DOHH2 (cell line): ENCODE results near the gene RAMP3.

Experiments
- H3F3A ChIP-seq: fragments of 200-600 bp; sonication (generic), shearing (Covaris generic); 2 replicates; pipeline ENCODE4 v1.6.0; 2016; ENCODE audit warnings: antibody characterized with exemption, mild to moderate bottlenecking; ENCODE audit not compliant: control insufficient read depth, insufficient read depth
- H3K27ac ChIP-seq: fragments of 200-600 bp; sonication (generic); 2 replicates; pipeline ENCODE4 v1.5.1; 2014; ENCODE audit warnings: low read depth, mild to moderate bottlenecking, low read length, moderate library complexity
- H3K27me3 ChIP-seq: fragments of 200-600 bp; sonication (generic); 2 replicates; pipeline ENCODE4 v1.6.1; 2014; ENCODE audit warnings: mild to moderate bottlenecking, low read length, mixed read lengths; ENCODE audit not compliant: control insufficient read depth
- H3K36me3 ChIP-seq: fragments of 200-600 bp; sonication (generic); 2 replicates; pipeline ENCODE4 v1.6.1; 2014; ENCODE audit warnings: mild to moderate bottlenecking, low read length, moderate library complexity, mixed read lengths; ENCODE audit not compliant: control insufficient read depth
- H3K4me1 ChIP-seq: fragments of 200-600 bp; sonication (generic); 2 replicates; pipeline ENCODE4 v1.6.1; 2014; ENCODE audit warnings: mild to moderate bottlenecking, low read length, mixed read lengths; ENCODE audit not compliant: control insufficient read depth
- H3K4me2 ChIP-seq: fragments of 200-600 bp; sonication (generic); 2 replicates; pipeline ENCODE4 v1.6.0; 2014; ENCODE audit warnings: mild to moderate bottlenecking, low read length, moderate library complexity
- H3K4me3 ChIP-seq: fragments of 200-600 bp; sonication (generic); 2 replicates; pipeline ENCODE4 v1.5.1; 2014; ENCODE audit warnings: mild to moderate bottlenecking, low read length, mixed read lengths
- H3K79me2 ChIP-seq: fragments of 200-600 bp; sonication (generic); 2 replicates; pipeline ENCODE4 v1.6.1; 2014; ENCODE audit warnings: mild to moderate bottlenecking, low read length, mixed read lengths; ENCODE audit not compliant: control insufficient read depth
- H3K9me2 ChIP-seq: fragments of 200-600 bp; sonication (generic); replicated peaks from 2 replicates; pipeline ENCODE4 v1.6.1; 2014; ENCODE audit warnings: mild to moderate bottlenecking, low read length, mixed read lengths; ENCODE audit not compliant: control insufficient read depth
- H3K9me3 ChIP-seq: fragments of 200-600 bp; sonication (generic); 2 replicates; pipeline ENCODE4 v1.6.1; 2014; ENCODE audit warnings: antibody characterized with exemption, low read length, mixed read lengths; ENCODE audit not compliant: control insufficient read depth, insufficient read depth
- H4K20me1 ChIP-seq: fragments of 200-600 bp; sonication (generic); 2 replicates; pipeline ENCODE4 v1.6.0; 2014; ENCODE audit warnings: low read depth, mild to moderate bottlenecking, antibody characterized with exemption, low read length, moderate library complexity; ENCODE audit not compliant: control insufficient read depth, insufficient read depth
- EZH2phosphoT487 ChIP-seq: fragments of 200-600 bp; sonication (generic); IDR thresholded peaks from 2 replicates; pipeline ENCODE4 v1.6.1; 2017; ENCODE audit warnings: borderline replicate concordance, mild to moderate bottlenecking, antibody characterized with exemption, low read length, moderate library complexity, mixed read lengths
- TF ChIP-seq, protein P1 (sequence below): fragments of 200-600 bp; sonication (generic); IDR thresholded peaks from one replicate; pipeline ENCODE4 v1.5.1; 2014; ENCODE audit warnings: antibody characterized with exemption, mild to moderate bottlenecking, low read depth, low read length; ENCODE audit not compliant: poor library complexity, severe bottlenecking

Gene RAMP3

DNA sequence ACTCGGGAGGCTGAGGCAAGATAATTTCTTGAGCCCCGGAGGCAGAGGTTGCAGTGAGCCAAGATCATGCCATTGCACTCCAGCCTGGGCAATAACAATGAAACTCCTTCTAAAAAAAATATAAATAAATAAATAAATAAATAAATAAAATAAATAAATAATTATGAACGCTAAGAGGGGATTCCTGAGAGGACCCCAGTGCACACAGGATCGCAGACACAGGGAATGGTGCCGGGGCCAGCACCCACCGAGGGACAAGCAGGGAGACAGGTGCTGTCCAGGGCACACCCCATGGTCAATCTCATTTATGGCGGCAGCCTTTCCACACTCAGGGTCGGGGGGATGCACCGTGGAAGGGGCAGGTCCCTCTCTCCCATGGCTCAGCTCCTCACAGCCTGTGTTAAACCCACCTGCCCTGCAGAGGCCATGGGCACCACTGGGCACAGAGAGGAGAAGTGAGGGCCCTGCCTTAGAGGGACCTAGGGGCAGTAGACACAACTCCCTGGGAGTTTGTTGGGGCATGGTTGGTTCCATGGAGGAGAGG, 2.2 kb upstream of the RAMP3 start:
- peaks cover 9% of the 10 kb centered on the region for H3K4me1 ChIP-seq
- no peak overlapping the region for H3K27ac ChIP-seq
- H3K9me2 ChIP-seq, result no peaks in the 10 kb centered on the region
- H3K4me2 ChIP-seq, result no peak overlapping the region
- H3K79me2 ChIP-seq, result no peaks in the 10 kb centered on the region
- no peaks in the 10 kb centered on the region for H3K9me3 ChIP-seq
- H3F3A ChIP-seq, result no peaks in the 10 kb centered on the region
- peaks cover 20% of the 10 kb centered on the region for H3K27me3 ChIP-seq
- TF ChIP-seq, protein P1, sequence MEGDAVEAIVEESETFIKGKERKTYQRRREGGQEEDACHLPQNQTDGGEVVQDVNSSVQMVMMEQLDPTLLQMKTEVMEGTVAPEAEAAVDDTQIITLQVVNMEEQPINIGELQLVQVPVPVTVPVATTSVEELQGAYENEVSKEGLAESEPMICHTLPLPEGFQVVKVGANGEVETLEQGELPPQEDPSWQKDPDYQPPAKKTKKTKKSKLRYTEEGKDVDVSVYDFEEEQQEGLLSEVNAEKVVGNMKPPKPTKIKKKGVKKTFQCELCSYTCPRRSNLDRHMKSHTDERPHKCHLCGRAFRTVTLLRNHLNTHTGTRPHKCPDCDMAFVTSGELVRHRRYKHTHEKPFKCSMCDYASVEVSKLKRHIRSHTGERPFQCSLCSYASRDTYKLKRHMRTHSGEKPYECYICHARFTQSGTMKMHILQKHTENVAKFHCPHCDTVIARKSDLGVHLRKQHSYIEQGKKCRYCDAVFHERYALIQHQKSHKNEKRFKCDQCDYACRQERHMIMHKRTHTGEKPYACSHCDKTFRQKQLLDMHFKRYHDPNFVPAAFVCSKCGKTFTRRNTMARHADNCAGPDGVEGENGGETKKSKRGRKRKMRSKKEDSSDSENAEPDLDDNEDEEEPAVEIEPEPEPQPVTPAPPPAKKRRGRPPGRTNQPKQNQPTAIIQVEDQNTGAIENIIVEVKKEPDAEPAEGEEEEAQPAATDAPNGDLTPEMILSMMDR, result no peak
- TF ChIP-seq EZH2phosphoT487, result no peak
- no peaks in the 10 kb centered on the region for H3K36me3 ChIP-seq
- no peak overlapping the region for H3K4me3 ChIP-seq
- H4K20me1 ChIP-seq, result no peaks in the 10 kb centered on the region

DNA sequence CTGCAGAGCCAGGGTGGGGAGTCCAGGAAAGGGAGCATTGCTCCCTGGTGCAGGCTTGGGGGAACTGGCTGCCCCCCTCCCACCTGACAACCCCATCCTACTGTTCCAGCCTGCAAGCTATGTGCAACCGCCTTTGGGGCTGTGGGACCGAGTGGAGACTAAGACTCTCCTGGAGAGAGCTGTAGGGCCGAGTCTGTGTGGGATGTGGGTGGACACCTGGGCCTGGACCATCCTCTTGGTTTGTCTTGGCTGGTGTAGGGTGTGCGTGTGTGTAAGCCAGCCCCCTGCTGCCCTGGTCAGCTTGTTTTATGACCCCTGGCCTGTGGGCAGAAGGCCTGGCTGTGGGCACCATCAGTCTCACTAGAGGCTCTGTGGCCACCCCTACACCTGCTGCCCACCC, 1.6 kb upstream of the RAMP3 start:
- TF ChIP-seq, protein P1, result no peak
- no peak for TF ChIP-seq EZH2phosphoT487
- Histone ChIP-seq H3K36me3 (no peaks in the 10 kb centered on the region), H3K4me2 (no peak overlapping the region), H3K79me2 (no peaks in the 10 kb centered on the region), H3K27me3 (peaks cover 24% of the 10 kb centered on the region), H3K4me3 (no peak overlapping the region), H3K9me3 (no peaks in the 10 kb centered on the region), H4K20me1 (no peaks in the 10 kb centered on the region), H3F3A (no peaks in the 10 kb centered on the region), H3K9me2 (no peaks in the 10 kb centered on the region), H3K27ac (no peak overlapping the region), H3K4me1 (peaks cover 9% of the 10 kb centered on the region)

DNA sequence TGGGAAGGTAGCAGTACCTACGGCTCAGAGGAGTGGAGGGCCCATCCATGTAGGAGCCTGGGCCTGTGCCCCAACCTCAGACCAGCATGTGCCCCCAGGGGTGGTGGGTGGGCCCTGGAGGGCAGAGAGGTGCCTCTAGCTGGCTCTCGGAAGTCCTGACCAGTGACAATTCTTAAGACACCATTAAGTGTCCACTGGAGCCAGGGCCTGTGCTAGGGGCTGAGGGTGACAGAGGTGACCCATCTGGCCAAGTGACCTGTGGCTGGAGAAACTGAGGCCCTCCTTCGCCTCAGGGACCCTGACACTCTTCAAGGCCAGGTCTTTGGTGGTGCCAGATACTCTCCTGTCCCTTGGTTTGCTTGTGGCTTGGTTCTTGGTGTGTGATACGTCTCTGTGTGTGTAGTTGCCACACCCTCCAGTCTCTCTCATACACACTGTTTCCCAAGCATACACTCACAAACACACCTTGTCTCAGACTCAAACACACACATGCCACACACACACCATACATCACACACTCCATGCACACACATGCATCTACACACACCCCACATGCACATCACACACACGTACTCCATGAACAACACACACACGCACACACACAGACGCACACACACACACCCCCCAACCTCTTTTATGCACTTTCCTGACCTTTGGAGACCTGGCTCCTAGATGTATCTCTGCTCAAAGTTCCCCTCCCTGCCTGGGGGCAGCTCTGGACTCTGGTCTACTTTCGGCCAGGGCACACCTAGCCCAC, 897 bp upstream of the RAMP3 start:
- Histone ChIP-seq H3K27ac (no peak overlapping the region), H3K36me3 (no peaks in the 10 kb centered on the region), H3K4me3 (no peak overlapping the region), H3K9me2 (no peaks in the 10 kb centered on the region), H3K27me3 (peaks cover 23% of the 10 kb centered on the region), H4K20me1 (no peaks in the 10 kb centered on the region), H3K79me2 (no peaks in the 10 kb centered on the region), H3K9me3 (no peaks in the 10 kb centered on the region), H3K4me2 (no peak overlapping the region), H3F3A (no peaks in the 10 kb centered on the region), H3K4me1 (peaks cover 9% of the 10 kb centered on the region)
- TF ChIP-seq, protein P1, result no peak
- TF ChIP-seq EZH2phosphoT487, result no peak
